GM10248 (cell line): ENCODE results near the gene GALNT2.

Experiments
- CTCF ChIA-PET: fragments of 300-600 bp; sonication (Branson Sonifier 250); formaldehyde crosslinking; extraction: SDS; loops from one replicate; lab custom pipeline; 2021; ENCODE audit warnings: antibody characterized with exemption; lab: Yijun Ruan, JAX
- POLR2A ChIA-PET: fragments of 350-650 bp; sonication (Branson Sonifier 250); formaldehyde crosslinking; extraction: SDS; loops from one replicate; lab custom pipeline; 2020; ENCODE audit warnings: antibody characterized with exemption; lab: Yijun Ruan, JAX
- DNase-seq: peaks from one replicate; pipeline ENCODE4 v3.0.0; 2012; ENCODE audit errors: extremely low spot score
- CTCF ChIP-seq: IDR thresholded peaks from 2 replicates; pipeline ENCODE4 v1.5.1; 2012; ENCODE audit warnings: mild to moderate bottlenecking, low read depth; ENCODE audit errors: extremely low read depth, missing control alignments, control extremely low read depth

Gene GALNT2

GRCh38 chr1:230163205-230163604 is 96.2 kb downstream of the GALNT2 start:
- DNase-seq = no peak
- TF ChIP-seq CTCF = no peak
- CTCF ChIA-PET = interaction anchor here (0.8 to 1.2 kb wide), 2 partner anchors 10 to 17 kb away, joined by 4 to 5 read pairs; no protein-coding TSS in a partner anchor
- POLR2A ChIA-PET = no interaction called here

GRCh38 chr1:230163719-230164118 is 96.7 kb downstream of the GALNT2 start:
- DNase-seq = no peak
- no peak for TF ChIP-seq CTCF
- POLR2A ChIA-PET = no interaction called here
- CTCF ChIA-PET = interaction anchor here (0.8 to 1.2 kb wide), 2 partner anchors 10 to 17 kb away, joined by 4 to 5 read pairs; no protein-coding TSS in a partner anchor

GRCh38 chr1:230165536-230165935 is 98.5 kb downstream of the GALNT2 start:
- POLR2A ChIA-PET = no interaction called here
- DNase-seq = no peak
- TF ChIP-seq CTCF = no peak
- CTCF ChIA-PET = interaction anchor here (1.1 to 1.3 kb wide), 3 partner anchors 13 to 44 kb away, joined by 3 read pairs; no protein-coding TSS in a partner anchor

- CTCF ChIA-PET = interaction anchor here (0.6 to 1.3 kb wide), 9 partner anchors 10 to 227 kb away, joined by 3 to 6 read pairs (median 3); no protein-coding TSS in a partner anchor
- TF ChIP-seq CTCF = no peak
- DNase-seq = no peak
- POLR2A ChIA-PET = no interaction called here
Measured at GRCh38 chr1:230166366-230167132, 99.5 kb downstream of the GALNT2 start.

- ChIA-PET CTCF (interaction anchor here (0.6 to 1.3 kb wide), 8 partner anchors 9 to 451 kb away, joined by 3 to 6 read pairs (median 3); no protein-coding TSS in a partner anchor), POLR2A (no interaction called here)
- DNase-seq = peak; percentile 65
- peak; percentile 62 for TF ChIP-seq CTCF
Measured at GRCh38 chr1:230167419-230167852, 100.4 kb downstream of the GALNT2 start.

GRCh38 chr1:230169454-230170152 is 102.6 kb downstream of the GALNT2 start:
- no peak for DNase-seq
- ChIA-PET CTCF (no interaction called here), POLR2A (no interaction called here)
- TF ChIP-seq CTCF = no peak
